Progenitor cell of endocrine pancreas (in vitro differentiated cells): ENCODE data around the gene ACTN1. TPM values are rescaled to one million over a fixed set of nuclear protein-coding genes. Genes with fewer than 3 reads are reported as not detected.

Experiments
- DNase-seq: peaks from one replicate; pipeline ENCODE4 v3.0.0; 2021; ENCODE audit warnings: low spot score; ENCODE audit not compliant: unreplicated experiment
- H3K27ac Mint-ChIP-seq: 2 replicates; pipeline ENCODE4 v1.8.0; 2021; ENCODE audit warnings: mild to moderate bottlenecking, moderate library complexity, mixed read lengths
- H3K27me3 Mint-ChIP-seq: 2 replicates; pipeline ENCODE4 v1.8.0; 2021; ENCODE audit warnings: mixed read lengths
- H3K36me3 Mint-ChIP-seq: 2 replicates; pipeline ENCODE4 v1.8.0; 2022; ENCODE audit warnings: mixed read lengths; ENCODE audit not compliant: insufficient read depth
- H3K4me1 Mint-ChIP-seq: 2 replicates; pipeline ENCODE4 v1.8.0; 2021; ENCODE audit warnings: low read depth, mixed read lengths
- H3K4me3 Mint-ChIP-seq: 2 replicates; pipeline ENCODE4 v1.8.0; 2021; ENCODE audit warnings: low read depth, mild to moderate bottlenecking, moderate library complexity, mixed read lengths
- H3K9me3 Mint-ChIP-seq: 2 replicates; pipeline ENCODE4 v1.8.0; 2021; ENCODE audit warnings: low read depth, mixed read lengths
- CTCF ChIP-seq: fragments of 200-600 bp; sonication (generic); IDR thresholded peaks from one replicate; pipeline ENCODE4 v1.5.0; 2021; ENCODE audit warnings: antibody characterized with exemption, mild to moderate bottlenecking; ENCODE audit not compliant: unreplicated experiment
- total RNA-seq: library from RNA; stranded (reverse); gene quantifications from 2 replicates; pipeline ENCODE4 v1.2.1, GENCODE V29; 2021

The ACTN1 gene
- total RNA-seq, 1 donor from 2014 or later, result 92.6 TPM

GRCh38 chr14:69006346-69006745 is 27.2 kb upstream of the ACTN1 start:
- H3K27ac Mint-ChIP-seq, result no peak overlapping the region

DNA sequence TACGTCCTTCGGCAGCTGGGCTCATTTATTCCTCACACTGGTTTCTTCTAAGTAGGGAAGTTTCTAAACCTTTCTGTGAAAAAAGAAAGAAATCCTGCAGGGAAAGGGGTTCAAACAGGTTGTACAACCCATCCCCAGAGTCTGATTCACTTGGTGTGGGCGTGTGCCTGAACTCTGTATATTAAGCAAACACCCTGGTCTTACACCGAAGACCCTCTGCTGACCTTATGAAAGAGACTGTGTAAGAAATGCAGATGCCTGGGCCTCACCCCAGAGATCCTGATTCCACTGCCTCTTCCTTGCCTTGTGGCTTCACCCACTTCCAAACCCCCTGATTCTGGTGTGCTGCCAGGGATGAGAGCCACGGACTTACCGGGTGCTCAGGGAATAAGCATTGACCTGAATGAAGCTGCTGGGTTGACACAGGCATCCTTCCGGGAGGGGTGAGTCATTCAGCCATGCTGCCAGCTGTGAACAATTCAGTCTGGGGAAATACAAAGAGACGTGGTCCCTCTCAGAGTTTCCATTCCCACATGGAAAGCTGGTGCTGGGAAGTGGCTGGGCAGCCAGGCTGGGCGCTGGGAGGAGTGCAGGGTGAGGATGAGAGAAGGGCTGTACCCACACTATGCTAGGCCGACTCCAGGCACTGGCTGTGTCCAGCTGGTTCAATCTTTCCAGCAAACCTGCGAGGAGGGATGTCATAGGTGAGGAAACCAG is 26.5 kb upstream of the ACTN1 start:
- H3K4me3 Mint-ChIP-seq, result no peak overlapping the region
- no peak for DNase-seq
- H3K27ac Mint-ChIP-seq, result peak overlapping the region; percentile 68
- no peaks in the 10 kb centered on the region for H3K9me3 Mint-ChIP-seq
- H3K4me1 Mint-ChIP-seq, result peaks cover 7% of the 10 kb centered on the region
- H3K27me3 Mint-ChIP-seq, result peaks cover 7% of the 10 kb centered on the region
- TF ChIP-seq CTCF, result no peak
- H3K36me3 Mint-ChIP-seq, result no peaks in the 10 kb centered on the region

More at GRCh38 chr14:69006346-69006745, 27.2 kb upstream of the ACTN1 start:
- no peak for DNase-seq
- Mint-ChIP-seq H3K36me3 (no peaks in the 10 kb centered on the region), H3K27me3 (peaks cover 7% of the 10 kb centered on the region), H3K4me1 (peaks cover 7% of the 10 kb centered on the region), H3K9me3 (no peaks in the 10 kb centered on the region), H3K4me3 (no peak overlapping the region)
- no peak for TF ChIP-seq CTCF

DNA sequence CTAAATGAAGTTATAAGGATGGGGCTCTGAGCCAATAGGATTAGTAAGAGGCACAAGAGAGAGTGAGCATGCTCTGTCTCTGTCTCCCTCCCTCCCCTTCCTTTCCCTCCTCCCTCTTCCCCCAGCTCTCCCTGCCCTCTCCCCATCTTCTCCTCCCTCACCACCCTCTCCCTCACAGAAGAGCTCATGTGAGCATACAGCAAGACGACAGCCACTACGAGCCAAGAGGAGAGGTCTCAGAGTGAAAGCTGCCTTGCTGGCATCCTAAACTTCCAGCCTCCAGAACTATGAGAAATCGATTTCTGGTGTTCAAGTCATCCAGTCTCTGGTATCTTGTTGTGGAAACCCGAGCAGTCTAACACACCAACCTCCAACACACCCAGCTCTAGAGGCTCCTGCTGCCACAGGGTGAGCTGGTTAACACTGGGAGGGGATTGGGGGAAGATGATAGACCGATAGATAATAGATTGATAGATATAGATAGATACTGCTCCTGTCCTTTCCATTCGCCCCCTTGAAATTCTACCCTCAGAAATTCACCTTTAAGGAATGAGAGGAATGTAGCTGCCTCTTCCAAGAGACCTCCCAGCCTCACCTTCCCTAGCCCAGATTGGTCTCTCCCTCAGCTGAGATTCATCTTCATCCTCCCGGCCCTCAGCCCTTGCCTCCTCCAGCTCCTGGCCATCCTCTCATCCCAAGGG is 25.8 kb upstream of the ACTN1 start:
- TF ChIP-seq CTCF, result no peak
- Mint-ChIP-seq H3K4me1 (peaks cover 7% of the 10 kb centered on the region), H3K9me3 (no peaks in the 10 kb centered on the region), H3K27ac (peak overlapping the region; percentile 68), H3K4me3 (no peak overlapping the region), H3K36me3 (no peaks in the 10 kb centered on the region), H3K27me3 (peaks cover 7% of the 10 kb centered on the region)
- DNase-seq, result no peak

DNA sequence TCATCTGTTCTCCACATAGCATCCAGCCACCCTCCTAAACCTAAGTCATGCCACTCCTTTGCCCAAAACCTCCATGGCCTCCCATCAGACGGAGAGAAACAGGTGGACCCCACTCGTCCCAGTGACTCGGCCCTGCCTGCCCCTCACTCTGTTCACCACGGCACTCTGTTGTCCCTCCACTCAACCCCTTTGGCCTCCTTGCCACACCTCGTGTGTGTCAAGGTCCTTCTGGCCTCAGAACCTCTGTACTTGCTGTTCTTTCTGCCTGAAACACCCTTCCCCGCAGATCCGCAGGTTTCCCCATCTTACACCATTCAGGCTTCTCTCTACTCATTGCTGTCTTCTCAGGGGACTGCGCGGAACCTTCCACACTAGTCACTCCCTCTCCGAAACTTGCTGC is 24.5 kb upstream of the ACTN1 start:
- Mint-ChIP-seq H3K4me3 (no peak overlapping the region), H3K27me3 (peaks cover 7% of the 10 kb centered on the region), H3K36me3 (no peaks in the 10 kb centered on the region), H3K9me3 (no peaks in the 10 kb centered on the region), H3K27ac (no peak overlapping the region), H3K4me1 (peaks cover 7% of the 10 kb centered on the region)
- TF ChIP-seq CTCF, result no peak
- no peak for DNase-seq

DNA sequence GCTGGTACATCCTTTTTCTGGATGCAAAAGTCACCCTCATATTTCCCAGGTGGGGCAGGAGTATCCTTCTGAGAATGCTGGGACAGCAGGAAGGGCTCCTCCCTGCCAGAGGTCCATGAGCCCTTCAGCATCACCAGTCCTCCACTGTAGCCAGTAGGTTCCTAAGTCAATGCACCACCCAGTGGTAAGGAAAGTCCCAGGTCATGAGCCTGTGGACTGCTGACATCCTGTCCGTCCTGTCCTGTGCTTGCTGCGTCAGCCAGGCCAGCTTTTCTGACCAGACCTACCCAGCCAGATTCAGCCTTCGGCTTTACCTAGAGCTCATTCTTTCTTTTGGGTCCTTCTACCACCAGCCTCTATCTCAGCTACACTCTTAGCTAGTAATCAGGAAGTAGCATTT is 23.0 kb upstream of the ACTN1 start:
- no peak for DNase-seq
- no peak overlapping the region for H3K27ac Mint-ChIP-seq
- peaks cover 7% of the 10 kb centered on the region for H3K4me1 Mint-ChIP-seq

More for the DNA sequence above, 23.0 kb upstream of the ACTN1 start:
- no peaks in the 10 kb centered on the region for H3K9me3 Mint-ChIP-seq
- H3K36me3 Mint-ChIP-seq, result no peaks in the 10 kb centered on the region
- no peak overlapping the region for H3K4me3 Mint-ChIP-seq
- H3K27me3 Mint-ChIP-seq, result peaks cover 7% of the 10 kb centered on the region
- TF ChIP-seq CTCF, result peak; percentile 16
